Mesenchymal stem cell (in vitro differentiated cells and primary cell): Measurements from ENCODE around the gene NDE1.

Experiments
- DNase-seq: peaks from one replicate; pipeline ENCODE4 v3.0.0-alpha.2; 2013
- H2AFZ ChIP-seq: one replicate; pipeline ENCODE4 v1.6.1; 2013; ENCODE audit warnings: low read depth, mild to moderate bottlenecking, control low read depth, inconsistent platforms, low read length, moderate library complexity
- H2AK5ac ChIP-seq: 2 replicates; pipeline ENCODE4 v1.6.1; 2013; ENCODE audit warnings: low read length, moderate library complexity, mild to moderate bottlenecking, inconsistent platforms; ENCODE audit not compliant: severe bottlenecking
- H2BK120ac ChIP-seq: one replicate; pipeline ENCODE4 v1.6.1; 2013; ENCODE audit warnings: low read depth, mild to moderate bottlenecking, inconsistent platforms, low read length, moderate library complexity
- H2BK12ac ChIP-seq, 2 experiments: one replicate each; pipeline ENCODE4 v1.6.1; 2013; ENCODE audit warnings: inconsistent platforms in 2 of 2, low read length in 2 of 2, mild to moderate bottlenecking in 2 of 2, moderate library complexity in 2 of 2, control low read depth in 1 of 2
- H2BK15ac ChIP-seq: one replicate; pipeline ENCODE4 v1.6.1; 2013; ENCODE audit warnings: mild to moderate bottlenecking, low read depth, inconsistent platforms; ENCODE audit not compliant: poor library complexity, severe bottlenecking
- H2BK5ac ChIP-seq: 2 replicates; pipeline ENCODE4 v1.6.1; 2013; ENCODE audit warnings: low read depth, mild to moderate bottlenecking, low read length, control low read depth, inconsistent platforms; ENCODE audit not compliant: poor library complexity, severe bottlenecking
- H3K14ac ChIP-seq, 2 experiments: one replicate each; pipeline ENCODE4 v1.6.1; 2013; ENCODE audit warnings: inconsistent platforms in 2 of 2, low read length in 2 of 2, control low read depth in 1 of 2, mild to moderate bottlenecking in 1 of 2, moderate library complexity in 1 of 2
- H3K18ac ChIP-seq, 2 experiments: one replicate each; pipeline ENCODE4 v1.6.1; 2013; ENCODE audit warnings: inconsistent platforms in 2 of 2, low read length in 2 of 2, control low read depth in 1 of 2, low read depth in 1 of 2, mild to moderate bottlenecking in 1 of 2
- H3K23ac ChIP-seq, 2 experiments: one replicate each; pipeline ENCODE4 v1.6.1; 2013; ENCODE audit warnings: inconsistent platforms in 2 of 2, low read length in 2 of 2, mild to moderate bottlenecking in 2 of 2, moderate library complexity in 2 of 2, control low read depth in 1 of 2
- H3K27ac ChIP-seq: 2 replicates; pipeline ENCODE4 v1.5.1; 2013; ENCODE audit warnings: mild to moderate bottlenecking, moderate library complexity, low read length, control low read depth, inconsistent platforms; ENCODE audit not compliant: poor library complexity, severe bottlenecking
- H3K27me3 ChIP-seq, 2 experiments: 2 replicates each; pipeline versions ENCODE4 v1.6.1 to v1.7.0; 2013; ENCODE audit warnings: low read length in 2 of 2, mild to moderate bottlenecking in 2 of 2, moderate library complexity in 2 of 2, control low read depth in 1 of 2, inconsistent platforms in 1 of 2; ENCODE audit not compliant: control insufficient read depth in 1 of 2, insufficient read depth in 1 of 2
- H3K36me3 ChIP-seq, 2 experiments: 2 replicates each; pipeline versions ENCODE4 v1.6.1 to v1.7.0; 2013; ENCODE audit warnings: low read length in 2 of 2, control low read depth in 1 of 2, inconsistent platforms in 1 of 2, low read depth in 1 of 2, mild to moderate bottlenecking in 1 of 2; ENCODE audit not compliant: insufficient read depth in 2 of 2, control insufficient read depth in 1 of 2
- H3K4ac ChIP-seq, 2 experiments: one replicate each; pipeline ENCODE4 v1.6.1; 2013; ENCODE audit warnings: inconsistent platforms in 2 of 2, low read length in 2 of 2, mild to moderate bottlenecking in 2 of 2, moderate library complexity in 2 of 2, control low read depth in 1 of 2, low read depth in 1 of 2
- H3K4me1 ChIP-seq: 2 replicates; pipeline ENCODE4 v1.6.1; 2013; ENCODE audit warnings: low read depth, low read length, control low read depth; ENCODE audit not compliant: control insufficient read depth, insufficient read depth
- H3K4me2 ChIP-seq: 2 replicates; pipeline ENCODE4 v1.6.1; 2013; ENCODE audit warnings: low read length, mild to moderate bottlenecking, inconsistent platforms; ENCODE audit not compliant: poor library complexity, severe bottlenecking
- H3K4me3 ChIP-seq, 2 experiments: 2 replicates each; pipeline versions ENCODE4 v1.5.1 to v1.7.0; 2013; ENCODE audit warnings: low read length in 2 of 2, mild to moderate bottlenecking in 2 of 2, control low read depth in 1 of 2, low read depth in 1 of 2; ENCODE audit not compliant: insufficient read depth in 1 of 2
- H3K79me1 ChIP-seq: replicated peaks from 2 replicates; pipeline ENCODE4 v1.6.1; 2013; ENCODE audit warnings: mild to moderate bottlenecking, control low read depth, low read length, inconsistent platforms; ENCODE audit not compliant: poor library complexity, severe bottlenecking
- H3K9ac ChIP-seq: 2 replicates; pipeline ENCODE4 v1.7.0; 2013; ENCODE audit warnings: mild to moderate bottlenecking, low read length, moderate library complexity
- H3K9me3 ChIP-seq: 2 replicates; pipeline ENCODE4 v1.7.0; 2013; ENCODE audit warnings: mild to moderate bottlenecking, low read length; ENCODE audit not compliant: control insufficient read depth
- H4K8ac ChIP-seq: one replicate; pipeline ENCODE4 v1.6.1; 2013; ENCODE audit warnings: inconsistent platforms, mild to moderate bottlenecking, low read length, moderate library complexity
- H4K91ac ChIP-seq: one replicate; pipeline ENCODE4 v1.6.1; 2013; ENCODE audit warnings: mild to moderate bottlenecking, low read length, inconsistent platforms
- WGBS: methylation state at CpG from one replicate; pipeline ENCODE4 v1.1.7; 2013; ENCODE audit warnings: mixed read lengths; 5-methylcytosine and 5-hydroxymethylcytosine counted together

The NDE1 gene

GRCh38 chr16:15715221-15715620, 65.2 kb downstream of the NDE1 start:
- no peaks in the 10 kb centered on the region for H3K9me3 ChIP-seq
- no peak overlapping the region for H2AK5ac ChIP-seq
- H3K27ac ChIP-seq, result no peak overlapping the region
- no peak overlapping the region for H3K4me2 ChIP-seq
- no peak overlapping the region for H3K18ac ChIP-seq
- no peak overlapping the region for H3K14ac ChIP-seq
- H3K4ac ChIP-seq, result no peak overlapping the region
- H3K27me3 ChIP-seq, result no peaks in the 10 kb centered on the region
- H3K9ac ChIP-seq, result no peak overlapping the region
- no peak overlapping the region for H2BK15ac ChIP-seq
- H4K8ac ChIP-seq, result no peak overlapping the region
- H4K91ac ChIP-seq, result no peak overlapping the region
- DNase-seq, result no peak
- H3K79me1 ChIP-seq, result peaks cover 12% of the 10 kb centered on the region
- H3K36me3 ChIP-seq, result peaks cover 8 to 25% of the 10 kb centered on the region in 2 experiments
- H3K4me3 ChIP-seq, result no peak overlapping the region
- H3K4me1 ChIP-seq, result no peaks in the 10 kb centered on the region
- H2AFZ ChIP-seq, result no peak overlapping the region
- no peak overlapping the region for H3K23ac ChIP-seq
- H2BK120ac ChIP-seq, result no peak overlapping the region
- H2BK5ac ChIP-seq, result no peak overlapping the region
- 97% methylated on average over 5 of the region's 5 CpGs for WGBS
- H2BK12ac ChIP-seq, result no peak overlapping the region

- no peaks in the 10 kb centered on the region for H3K9me3 ChIP-seq
- no peak overlapping the region for H2AK5ac ChIP-seq
- no peak overlapping the region for H3K4ac ChIP-seq
- H3K23ac ChIP-seq, result no peak overlapping the region
- no peak overlapping the region for H3K4me2 ChIP-seq
- no peaks in the 10 kb centered on the region for H3K27me3 ChIP-seq
- H2BK5ac ChIP-seq, result no peak overlapping the region
- no peak overlapping the region for H3K27ac ChIP-seq
- no peak overlapping the region for H4K8ac ChIP-seq
- DNase-seq, result no peak
- no peak overlapping the region for H2AFZ ChIP-seq
- H3K18ac ChIP-seq, result no peak overlapping the region
- no peak overlapping the region for H2BK15ac ChIP-seq
- H3K9ac ChIP-seq, result no peak overlapping the region
- H2BK12ac ChIP-seq, result no peak overlapping the region
- H3K14ac ChIP-seq, result no peak overlapping the region
- peaks cover 9% of the 10 kb centered on the region for H3K79me1 ChIP-seq
- no peak overlapping the region for H3K4me3 ChIP-seq
- peaks cover 8 to 31% of the 10 kb centered on the region in 2 experiments for H3K36me3 ChIP-seq
- no peaks in the 10 kb centered on the region for H3K4me1 ChIP-seq
- no peak overlapping the region for H4K91ac ChIP-seq
- no peak overlapping the region for H2BK120ac ChIP-seq
- 96% methylated on average over 23 of the region's 23 CpGs for WGBS
These were observed 66.8 kb downstream of the NDE1 start for GRCh38 chr16:15716694-15717447.

- Histone ChIP-seq H3K4me1 (no peaks in the 10 kb centered on the region), H3K23ac (no peak overlapping the region), H3K36me3 (peaks cover 27 to 33% of the 10 kb centered on the region in 2 experiments), H4K8ac (no peak overlapping the region), H2BK5ac (no peak overlapping the region), H2AK5ac (no peak overlapping the region), H2AFZ (no peak overlapping the region), H4K91ac (no peak overlapping the region), H2BK120ac (no peak overlapping the region), H3K27me3 (no peaks in the 10 kb centered on the region), H2BK15ac (no peak overlapping the region), H3K4me2 (no peak overlapping the region), H3K9me3 (no peaks in the 10 kb centered on the region), H3K4ac (no peak overlapping the region), H3K14ac (no peak overlapping the region), H3K9ac (no peak overlapping the region), H2BK12ac (no peak overlapping the region), H3K27ac (no peak overlapping the region), H3K4me3 (no peak overlapping the region), H3K79me1 (no peaks in the 10 kb centered on the region), H3K18ac (no peak overlapping the region)
- 96% methylated on average over 14 of the region's 14 CpGs for whole genome bisulfite sequencing
- DNase-seq, result no peak
These were observed 71.0 kb downstream of the NDE1 start for GRCh38 chr16:15721018-15721417.

GRCh38 chr16:15723808-15724207, 73.8 kb downstream of the NDE1 start:
- no peaks in the 10 kb centered on the region for H3K9me3 ChIP-seq
- H3K18ac ChIP-seq, result no peak overlapping the region
- H3K4me2 ChIP-seq, result no peak overlapping the region
- no peak overlapping the region for H2BK5ac ChIP-seq
- no peak overlapping the region for H3K23ac ChIP-seq
- no peak overlapping the region for H2AFZ ChIP-seq
- H3K14ac ChIP-seq, result no peak overlapping the region
- no peak overlapping the region for H2AK5ac ChIP-seq
- no peak overlapping the region for H3K9ac ChIP-seq
- H3K4me1 ChIP-seq, result peaks cover 2% of the 10 kb centered on the region
- H3K36me3 ChIP-seq, result peaks cover 22 to 23% of the 10 kb centered on the region in 2 experiments
- no peak overlapping the region for H3K27ac ChIP-seq
- H2BK15ac ChIP-seq, result no peak overlapping the region
- H3K79me1 ChIP-seq, result no peaks in the 10 kb centered on the region
- H4K8ac ChIP-seq, result no peak overlapping the region
- H4K91ac ChIP-seq, result no peak overlapping the region
- no peak overlapping the region for H2BK120ac ChIP-seq
- H2BK12ac ChIP-seq, result no peak overlapping the region
- no peaks in the 10 kb centered on the region for H3K27me3 ChIP-seq
- H3K4ac ChIP-seq, result no peak overlapping the region
- H3K4me3 ChIP-seq, result no peak overlapping the region
- 87% methylated on average over 7 of the region's 7 CpGs for WGBS
- DNase-seq, result no peak
